ENCODE data around the gene ITGB3BP. TPM values are rescaled to one million over a fixed set of nuclear protein-coding genes. Genes with fewer than 3 reads are reported as not detected.

Gene ITGB3BP
- total and polyA plus RNA-seq, 2 donors (not counting 1 experiment from before 2014, with no cell fraction given) = 16.7 to 21.3 TPM

DNA sequence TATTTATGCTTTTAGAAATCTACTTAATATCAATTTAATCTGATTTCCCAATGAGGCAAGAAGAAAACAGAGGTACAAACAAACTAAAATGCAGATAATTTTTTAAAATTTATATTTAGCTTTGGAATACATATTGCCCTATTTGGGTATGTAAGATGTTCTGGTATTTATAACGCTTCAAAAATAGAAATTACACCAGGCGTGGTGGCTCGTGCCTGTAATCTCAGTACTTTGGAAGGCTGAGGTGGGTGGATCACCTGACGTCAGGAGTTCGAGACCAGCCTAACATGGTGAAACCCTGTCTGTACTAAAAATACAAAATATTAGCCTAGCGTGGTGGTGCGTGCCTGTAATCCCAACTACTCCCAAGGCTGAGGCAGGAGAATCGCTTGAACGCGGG, 13.3 kb downstream of the ITGB3BP start:
- H3K4me2 ChIP-seq (ENCODE audit: extremely low read depth, insufficient read depth, low read length) = no peak overlapping the region
- no peaks in the 10 kb centered on the region for H3K27me3 ChIP-seq (ENCODE audit: control insufficient read depth, insufficient read depth, low read length)
- H3K27ac ChIP-seq (ENCODE audit: insufficient read depth, low read length) = no peak overlapping the region
- H3K79me2 ChIP-seq (ENCODE audit: control insufficient read depth, insufficient read depth, low read length) = no peaks in the 10 kb centered on the region
- H3K9ac ChIP-seq (ENCODE audit: insufficient read depth, low read length) = no peak overlapping the region
- H3K4me3 ChIP-seq (replicated peaks in 1 of 4; ENCODE audit: control extremely low read depth in 1 of 4, insufficient read depth in 1 of 4, low read depth in 3 of 4, low read length in 4 of 4) = no peak overlapping the region
- DNase-seq (ENCODE audit: low read depth in 2 of 2) = no peak
- H4K20me1 ChIP-seq (ENCODE audit: control insufficient read depth, extremely low read depth, insufficient read depth, low read length) = no peaks in the 10 kb centered on the region
- no peaks in the 10 kb centered on the region for H3K9me3 ChIP-seq (ENCODE audit: control insufficient read depth, insufficient read depth, low read depth, low read length)
- H3K4me1 ChIP-seq (ENCODE audit: control insufficient read depth, extremely low read depth, insufficient read depth, low read length) = no peaks in the 10 kb centered on the region
- H2AFZ ChIP-seq (ENCODE audit: low read length) = no peak overlapping the region
- H3K36me3 ChIP-seq (ENCODE audit: control insufficient read depth, insufficient read depth, low read length) = no peaks in the 10 kb centered on the region
- no peak for TF ChIP-seq CTCF (conservative IDR thresholded peaks at IDR 0.05 in 1 of 2, IDR thresholded peaks at IDR 0.05 in 1 of 2; ENCODE audit: low read depth in 1 of 2, low read length in 2 of 2)

DNA sequence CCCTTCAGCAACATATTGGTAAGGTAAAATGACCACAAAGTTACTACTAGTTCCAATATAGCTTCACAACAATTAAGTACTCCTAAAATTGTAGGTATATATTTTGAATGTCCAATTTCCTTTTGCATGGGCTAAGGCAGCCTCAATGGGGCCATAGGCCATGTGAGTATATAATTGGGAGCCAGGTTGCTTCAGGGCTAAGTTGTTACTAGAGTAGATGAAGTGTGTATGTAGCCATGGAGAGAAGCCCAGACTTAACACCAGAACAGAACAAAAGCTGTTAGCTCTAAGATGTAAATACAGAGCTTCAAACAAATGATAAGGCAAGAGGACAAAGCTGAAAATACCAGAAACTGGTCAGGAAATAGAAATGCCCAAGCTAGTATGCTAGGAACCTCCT, 16.2 kb downstream of the ITGB3BP start:
- Histone ChIP-seq H3K27ac (ENCODE audit: insufficient read depth, low read length) (no peak overlapping the region), H3K36me3 (ENCODE audit: control insufficient read depth, insufficient read depth, low read length) (no peaks in the 10 kb centered on the region), H3K27me3 (ENCODE audit: control insufficient read depth, insufficient read depth, low read length) (no peaks in the 10 kb centered on the region), H4K20me1 (ENCODE audit: control insufficient read depth, extremely low read depth, insufficient read depth, low read length) (no peaks in the 10 kb centered on the region), H3K4me3 (replicated peaks in 1 of 4; ENCODE audit: control extremely low read depth in 1 of 4, insufficient read depth in 1 of 4, low read depth in 3 of 4, low read length in 4 of 4) (no peak overlapping the region), H2AFZ (ENCODE audit: low read length) (no peak overlapping the region), H3K4me1 (ENCODE audit: control insufficient read depth, extremely low read depth, insufficient read depth, low read length) (no peaks in the 10 kb centered on the region), H3K4me2 (ENCODE audit: extremely low read depth, insufficient read depth, low read length) (no peak overlapping the region), H3K79me2 (ENCODE audit: control insufficient read depth, insufficient read depth, low read length) (no peaks in the 10 kb centered on the region), H3K9me3 (ENCODE audit: control insufficient read depth, insufficient read depth, low read depth, low read length) (no peaks in the 10 kb centered on the region), H3K9ac (ENCODE audit: insufficient read depth, low read length) (no peak overlapping the region)
- TF ChIP-seq EZH2 (IDR thresholded peaks at IDR 0.05; ENCODE audit: low read length, missing control alignments) (no peak), CTCF (conservative IDR thresholded peaks at IDR 0.05 in 1 of 2, IDR thresholded peaks at IDR 0.05 in 1 of 2; ENCODE audit: low read depth in 1 of 2, low read length in 2 of 2) (no peak)
- no peak for DNase-seq (ENCODE audit: low read depth in 2 of 2)

- TF ChIP-seq EZH2 (IDR thresholded peaks at IDR 0.05; ENCODE audit: low read length, missing control alignments) (no peak), CTCF (conservative IDR thresholded peaks at IDR 0.05 in 1 of 2, IDR thresholded peaks at IDR 0.05 in 1 of 2; ENCODE audit: low read depth in 1 of 2, low read length in 2 of 2) (no peak)
- H3K27ac ChIP-seq (ENCODE audit: insufficient read depth, low read length) = no peak overlapping the region
These were observed 21.8 kb downstream of the ITGB3BP start for GRCh38 chr1:63501256-63501655.

More at GRCh38 chr1:63501256-63501655, 21.8 kb downstream of the ITGB3BP start:
- Histone ChIP-seq H3K4me3 (replicated peaks in 1 of 4; ENCODE audit: control extremely low read depth in 1 of 4, insufficient read depth in 1 of 4, low read depth in 3 of 4, low read length in 4 of 4) (no peak overlapping the region), H3K4me2 (ENCODE audit: extremely low read depth, insufficient read depth, low read length) (no peak overlapping the region), H3K4me1 (ENCODE audit: control insufficient read depth, extremely low read depth, insufficient read depth, low read length) (no peaks in the 10 kb centered on the region), H3K9me3 (ENCODE audit: control insufficient read depth, insufficient read depth, low read depth, low read length) (no peaks in the 10 kb centered on the region), H3K79me2 (ENCODE audit: control insufficient read depth, insufficient read depth, low read length) (no peaks in the 10 kb centered on the region), H2AFZ (ENCODE audit: low read length) (no peak overlapping the region), H3K9ac (ENCODE audit: insufficient read depth, low read length) (no peak overlapping the region), H4K20me1 (ENCODE audit: control insufficient read depth, extremely low read depth, insufficient read depth, low read length) (no peaks in the 10 kb centered on the region), H3K27me3 (ENCODE audit: control insufficient read depth, insufficient read depth, low read length) (no peaks in the 10 kb centered on the region), H3K36me3 (ENCODE audit: control insufficient read depth, insufficient read depth, low read length) (no peaks in the 10 kb centered on the region)
- no peak for DNase-seq (ENCODE audit: low read depth in 2 of 2)
